Gastrocnemius medialis (tissue), 4 donors: ENCODE data around the gene YWHAB.

ENCODE experiments used
- CTCF ChIP-seq, 5 experiments: fragments of 450-650 bp in 3 of 5; fragments of 200-600 bp in 2 of 5; sonication (generic) in 2 of 5; IDR thresholded peaks in 4 of 5; conservative IDR thresholded peaks in 1 of 5; 1 replicate in 4 of 5; 2 replicates in 1 of 5; pipeline ENCODE4 v1.5.1; 2016 to 2019; ENCODE audit warnings: antibody characterized with exemption in 5 of 5, mild to moderate bottlenecking in 3 of 5, moderate library complexity in 3 of 5
- POLR2A ChIP-seq, 2 donors: fragments of 450-650 bp; IDR thresholded peaks; one replicate each; pipeline ENCODE4 v1.6.1; 2017; ENCODE audit warnings: antibody characterized with exemption in 2 of 2, mild to moderate bottlenecking in 2 of 2, moderate library complexity in 2 of 2

GRCh38 chr20:44956410-44956809 is 70.9 kb downstream of the YWHAB start:
- TF ChIP-seq CTCF (IDR thresholded peaks at IDR 0.05 in 4 of 5, conservative IDR thresholded peaks at IDR 0.05 in 1 of 5) (no peak), POLR2A (IDR thresholded peaks at IDR 0.05) (no peak)
